DOHH2 (cell line): ENCODE results near the gene GUF1.
"Not testable (repeated sequence)": the region's sequence is repeated elsewhere in the genome, so short reads cannot be mapped to it uniquely, and the experiment has no call there.

ENCODE experiments used
- H3F3A ChIP-seq: fragments of 200-600 bp; sonication (generic), shearing (Covaris generic); 2 replicates; pipeline ENCODE4 v1.6.0; 2016; ENCODE audit warnings: antibody characterized with exemption, mild to moderate bottlenecking; ENCODE audit not compliant: control insufficient read depth, insufficient read depth
- H3K27ac ChIP-seq: fragments of 200-600 bp; sonication (generic); 2 replicates; pipeline ENCODE4 v1.5.1; 2014; ENCODE audit warnings: low read depth, mild to moderate bottlenecking, low read length, moderate library complexity
- H3K27me3 ChIP-seq: fragments of 200-600 bp; sonication (generic); 2 replicates; pipeline ENCODE4 v1.6.1; 2014; ENCODE audit warnings: mild to moderate bottlenecking, low read length, mixed read lengths; ENCODE audit not compliant: control insufficient read depth
- H3K36me3 ChIP-seq: fragments of 200-600 bp; sonication (generic); 2 replicates; pipeline ENCODE4 v1.6.1; 2014; ENCODE audit warnings: mild to moderate bottlenecking, low read length, moderate library complexity, mixed read lengths; ENCODE audit not compliant: control insufficient read depth
- H3K4me1 ChIP-seq: fragments of 200-600 bp; sonication (generic); 2 replicates; pipeline ENCODE4 v1.6.1; 2014; ENCODE audit warnings: mild to moderate bottlenecking, low read length, mixed read lengths; ENCODE audit not compliant: control insufficient read depth
- H3K4me2 ChIP-seq: fragments of 200-600 bp; sonication (generic); 2 replicates; pipeline ENCODE4 v1.6.0; 2014; ENCODE audit warnings: mild to moderate bottlenecking, low read length, moderate library complexity
- H3K4me3 ChIP-seq: fragments of 200-600 bp; sonication (generic); 2 replicates; pipeline ENCODE4 v1.5.1; 2014; ENCODE audit warnings: mild to moderate bottlenecking, low read length, mixed read lengths
- H3K79me2 ChIP-seq: fragments of 200-600 bp; sonication (generic); 2 replicates; pipeline ENCODE4 v1.6.1; 2014; ENCODE audit warnings: mild to moderate bottlenecking, low read length, mixed read lengths; ENCODE audit not compliant: control insufficient read depth
- H3K9me2 ChIP-seq: fragments of 200-600 bp; sonication (generic); replicated peaks from 2 replicates; pipeline ENCODE4 v1.6.1; 2014; ENCODE audit warnings: mild to moderate bottlenecking, low read length, mixed read lengths; ENCODE audit not compliant: control insufficient read depth
- H3K9me3 ChIP-seq: fragments of 200-600 bp; sonication (generic); 2 replicates; pipeline ENCODE4 v1.6.1; 2014; ENCODE audit warnings: antibody characterized with exemption, low read length, mixed read lengths; ENCODE audit not compliant: control insufficient read depth, insufficient read depth
- H4K20me1 ChIP-seq: fragments of 200-600 bp; sonication (generic); 2 replicates; pipeline ENCODE4 v1.6.0; 2014; ENCODE audit warnings: low read depth, mild to moderate bottlenecking, antibody characterized with exemption, low read length, moderate library complexity; ENCODE audit not compliant: control insufficient read depth, insufficient read depth
- EZH2phosphoT487 ChIP-seq: fragments of 200-600 bp; sonication (generic); IDR thresholded peaks from 2 replicates; pipeline ENCODE4 v1.6.1; 2017; ENCODE audit warnings: borderline replicate concordance, mild to moderate bottlenecking, antibody characterized with exemption, low read length, moderate library complexity, mixed read lengths
- TF ChIP-seq, protein P1 (sequence below): fragments of 200-600 bp; sonication (generic); IDR thresholded peaks from one replicate; pipeline ENCODE4 v1.5.1; 2014; ENCODE audit warnings: antibody characterized with exemption, mild to moderate bottlenecking, low read depth, low read length; ENCODE audit not compliant: poor library complexity, severe bottlenecking

The GUF1 gene

DNA sequence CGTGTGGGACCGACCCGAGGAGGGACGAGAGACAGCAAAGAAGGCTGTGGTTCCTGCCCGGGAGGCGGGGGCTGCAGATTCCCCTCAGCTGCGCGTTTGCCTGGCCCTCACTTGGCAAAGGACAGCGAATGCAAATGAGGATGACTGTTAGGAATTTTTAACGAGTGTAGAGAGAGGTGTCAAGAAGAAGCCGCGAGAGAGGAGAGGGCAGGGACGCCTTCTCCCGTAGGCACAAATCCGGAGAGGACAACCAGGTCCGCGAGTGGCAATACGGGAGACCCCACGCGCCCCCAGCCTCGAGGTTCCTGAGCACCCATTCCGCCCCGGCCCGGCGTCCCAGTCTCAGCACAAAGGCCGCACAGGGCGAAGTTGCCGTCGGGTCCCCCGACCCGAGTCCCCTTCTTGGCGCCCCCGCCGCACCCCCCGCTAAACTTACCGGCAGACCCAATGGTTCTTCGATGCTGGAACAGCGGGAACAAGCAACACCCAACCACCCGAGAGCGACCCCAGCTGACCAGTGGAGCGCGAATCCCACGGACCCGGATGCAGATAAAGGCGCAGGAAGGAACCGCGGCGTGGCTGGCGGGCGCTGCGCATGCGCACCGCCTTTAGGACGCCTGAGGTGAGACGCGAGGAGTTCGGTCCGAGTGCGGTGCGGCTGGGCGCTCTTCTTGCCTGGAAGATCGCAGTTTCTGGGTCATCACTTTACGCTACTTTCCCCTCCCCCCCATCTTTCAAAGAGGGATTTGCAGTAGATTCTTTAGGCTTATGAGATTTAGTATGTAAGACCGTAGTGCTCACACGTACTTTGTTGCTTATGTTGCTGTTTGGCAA lies 48.0 kb downstream of the GUF1 start, which contains the start of gene GNPDA2:
GNPDA2 (minus strand) TSS at position 519 of the 834 bp plus-strand sequence. CDS start 4,349 bp downstream, outside the sequence.
- H3K4me3 ChIP-seq: peak within 1 kb of the TSS; percentile 85
- no peaks in the 10 kb centered on the region; the same call in 1 of the 2 replicates for H4K20me1 ChIP-seq
- peaks cover 48% of the 10 kb centered on the region for H3K79me2 ChIP-seq
- no peaks in the 10 kb centered on the region for H3K9me3 ChIP-seq
- no peaks in the 10 kb centered on the region for H3K36me3 ChIP-seq
- H3K27ac ChIP-seq: peak within 1 kb of the TSS; percentile 36
- H3K9me2 ChIP-seq: no peaks in the 10 kb centered on the region
- H3K27me3 ChIP-seq: no peaks in the 10 kb centered on the region
- peak within 1 kb of the TSS; percentile 76 for H3K4me2 ChIP-seq
- peaks cover 15% of the 10 kb centered on the region for H3K4me1 ChIP-seq
- no peak for TF ChIP-seq EZH2phosphoT487
- TF ChIP-seq, protein P1, sequence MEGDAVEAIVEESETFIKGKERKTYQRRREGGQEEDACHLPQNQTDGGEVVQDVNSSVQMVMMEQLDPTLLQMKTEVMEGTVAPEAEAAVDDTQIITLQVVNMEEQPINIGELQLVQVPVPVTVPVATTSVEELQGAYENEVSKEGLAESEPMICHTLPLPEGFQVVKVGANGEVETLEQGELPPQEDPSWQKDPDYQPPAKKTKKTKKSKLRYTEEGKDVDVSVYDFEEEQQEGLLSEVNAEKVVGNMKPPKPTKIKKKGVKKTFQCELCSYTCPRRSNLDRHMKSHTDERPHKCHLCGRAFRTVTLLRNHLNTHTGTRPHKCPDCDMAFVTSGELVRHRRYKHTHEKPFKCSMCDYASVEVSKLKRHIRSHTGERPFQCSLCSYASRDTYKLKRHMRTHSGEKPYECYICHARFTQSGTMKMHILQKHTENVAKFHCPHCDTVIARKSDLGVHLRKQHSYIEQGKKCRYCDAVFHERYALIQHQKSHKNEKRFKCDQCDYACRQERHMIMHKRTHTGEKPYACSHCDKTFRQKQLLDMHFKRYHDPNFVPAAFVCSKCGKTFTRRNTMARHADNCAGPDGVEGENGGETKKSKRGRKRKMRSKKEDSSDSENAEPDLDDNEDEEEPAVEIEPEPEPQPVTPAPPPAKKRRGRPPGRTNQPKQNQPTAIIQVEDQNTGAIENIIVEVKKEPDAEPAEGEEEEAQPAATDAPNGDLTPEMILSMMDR: peak; percentile 34
- no peaks in the 10 kb centered on the region for H3F3A ChIP-seq

DNA sequence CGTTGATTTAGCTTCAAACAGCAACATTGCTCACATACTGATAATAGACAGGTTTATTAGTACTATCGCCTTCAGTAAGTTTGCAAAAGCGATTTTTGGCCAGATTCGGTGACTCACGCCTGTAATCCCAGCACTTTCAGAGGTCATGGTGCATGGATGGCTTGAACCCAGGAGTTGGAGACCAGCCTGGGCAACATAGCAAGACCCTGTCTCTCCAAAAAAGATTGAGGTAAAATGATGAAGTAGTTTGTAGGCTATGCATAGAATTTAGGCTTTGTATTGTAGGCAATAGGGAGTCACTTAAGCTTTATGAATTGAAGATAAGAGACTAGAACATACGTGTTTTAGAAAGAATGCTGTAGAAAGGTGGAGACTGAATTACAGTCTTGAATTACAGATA lies 49.3 kb downstream of the GUF1 start:
- Histone ChIP-seq H3K27ac (no peak overlapping the region), H3K4me1 (peaks cover 15% of the 10 kb centered on the region), H3K4me2 (no peak overlapping the region), H3K79me2 (peaks cover 39% of the 10 kb centered on the region), H3K9me3 (no peaks in the 10 kb centered on the region), H3K36me3 (no peaks in the 10 kb centered on the region), H3F3A (no peaks in the 10 kb centered on the region), H3K27me3 (no peaks in the 10 kb centered on the region), H3K9me2 (no peaks in the 10 kb centered on the region), H4K20me1 (no peaks in the 10 kb centered on the region; the same call in 1 of the 2 replicates), H3K4me3 (no peak overlapping the region)
- TF ChIP-seq, protein P1: no peak
- TF ChIP-seq EZH2phosphoT487: no peak

DNA sequence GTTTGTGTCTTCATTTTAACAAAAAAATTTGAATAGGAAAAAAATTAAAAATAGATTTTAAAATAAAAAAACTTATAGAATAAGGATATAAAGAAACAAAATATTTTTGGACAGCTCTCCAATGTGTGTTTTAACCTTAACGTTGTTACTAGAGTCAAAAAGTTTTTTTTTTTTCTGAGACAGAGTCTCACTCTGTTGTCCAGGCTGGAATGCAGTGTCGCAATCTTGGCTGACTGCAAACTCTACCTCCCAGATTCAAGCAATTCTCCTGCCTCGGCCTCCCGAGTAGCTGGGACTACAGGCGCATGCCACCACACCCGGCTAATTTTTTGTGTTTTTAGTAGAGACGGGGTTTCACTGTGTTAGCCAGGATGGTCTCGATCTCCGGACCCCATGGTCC lies 50.5 kb downstream of the GUF1 start:
- H4K20me1 ChIP-seq, H3K9me3 ChIP-seq, H3K36me3 ChIP-seq, H3K27ac ChIP-seq, H3K4me2 ChIP-seq, H3K9me2 ChIP-seq, H3F3A ChIP-seq, H3K4me3 ChIP-seq, H3K27me3 ChIP-seq: not testable (repeated sequence)
- Histone ChIP-seq H3K79me2 (peaks cover 28% of the 10 kb centered on the region), H3K4me1 (peaks cover 15% of the 10 kb centered on the region)

DNA sequence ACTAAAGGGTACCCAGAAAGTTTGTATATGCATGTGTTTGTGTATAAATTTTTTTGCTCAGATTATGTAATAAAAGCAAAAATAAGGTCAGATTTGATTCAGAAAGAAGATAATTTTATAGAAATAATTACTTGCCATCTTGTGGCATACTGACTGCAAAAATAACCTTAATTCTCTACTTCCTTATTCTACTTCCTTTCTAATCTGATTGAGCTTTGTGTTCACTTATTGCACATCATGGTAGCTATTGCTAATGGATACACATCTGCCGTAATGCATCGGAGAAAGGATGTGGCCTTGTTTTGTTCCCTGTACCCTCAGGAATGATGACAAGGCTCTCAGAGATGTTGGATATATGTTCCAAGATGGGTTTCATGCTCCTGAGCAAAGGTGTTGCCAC lies 58.7 kb downstream of the GUF1 start:
- Histone ChIP-seq H4K20me1 (no peaks in the 10 kb centered on the region), H3K4me1 (peaks cover 7% of the 10 kb centered on the region), H3K9me2 (no peaks in the 10 kb centered on the region), H3K4me3 (no peak overlapping the region), H3K4me2 (no peak overlapping the region), H3K79me2 (no peaks in the 10 kb centered on the region), H3K27me3 (no peaks in the 10 kb centered on the region), H3K27ac (no peak overlapping the region), H3K36me3 (no peaks in the 10 kb centered on the region), H3K9me3 (no peaks in the 10 kb centered on the region), H3F3A (no peaks in the 10 kb centered on the region)
- TF ChIP-seq, protein P1: no peak
- TF ChIP-seq EZH2phosphoT487: no peak
